ENCODE data around the gene CADM1.

The CADM1 gene

GRCh38 chr11:115215694-115216617 is 288.3 kb downstream of the CADM1 start:
- TF ChIP-seq ZNF274 (IDR thresholded peaks at IDR 0.05; ENCODE audit: low read depth, low read length) (no peak), YY1 (IDR thresholded peaks at IDR 0.05; ENCODE audit: insufficient read depth, insufficient read length) (no peak), SUZ12 (IDR thresholded peaks at IDR 0.05; ENCODE audit: extremely low read depth, insufficient read depth, insufficient read length) (no peak)
- Histone ChIP-seq H3K9me3 (ENCODE audit: insufficient read depth, low read length) (no peaks in the 10 kb centered on the region), H3K27me3 (ENCODE audit: insufficient read depth, insufficient read length) (no peaks in the 10 kb centered on the region), H3K4me3 (ENCODE audit: insufficient read length, low read depth) (no peak overlapping the region), H3K9ac (ENCODE audit: insufficient read length, low read depth) (no peak overlapping the region), H3K4me1 (ENCODE audit: insufficient read depth, insufficient read length) (no peaks in the 10 kb centered on the region), H3K36me3 (ENCODE audit: insufficient read depth, insufficient read length, low read length) (peaks cover 17% of the 10 kb centered on the region)
- no peak for DNase-seq (ENCODE audit: low read depth, low spot score)

- Histone ChIP-seq H3K4me1 (ENCODE audit: insufficient read depth, insufficient read length) (no peaks in the 10 kb centered on the region), H3K4me3 (ENCODE audit: insufficient read length, low read depth) (no peak overlapping the region), H3K27me3 (ENCODE audit: insufficient read depth, insufficient read length) (no peaks in the 10 kb centered on the region), H3K36me3 (ENCODE audit: insufficient read depth, insufficient read length, low read length) (peaks cover 17% of the 10 kb centered on the region), H3K9ac (ENCODE audit: insufficient read length, low read depth) (no peak overlapping the region), H3K9me3 (ENCODE audit: insufficient read depth, low read length) (no peaks in the 10 kb centered on the region)
- no peak for DNase-seq (ENCODE audit: low read depth, low spot score)
- TF ChIP-seq SUZ12 (IDR thresholded peaks at IDR 0.05; ENCODE audit: extremely low read depth, insufficient read depth, insufficient read length) (no peak), ZNF274 (IDR thresholded peaks at IDR 0.05; ENCODE audit: low read depth, low read length) (no peak), YY1 (IDR thresholded peaks at IDR 0.05; ENCODE audit: insufficient read depth, insufficient read length) (no peak)
These were observed 289.5 kb downstream of the CADM1 start for GRCh38 chr11:115214644-115215234.

GRCh38 chr11:115213007-115213406 is 291.2 kb downstream of the CADM1 start:
- Histone ChIP-seq H3K9ac (ENCODE audit: insufficient read length, low read depth) (no peak overlapping the region), H3K4me1 (ENCODE audit: insufficient read depth, insufficient read length) (no peaks in the 10 kb centered on the region), H3K9me3 (ENCODE audit: insufficient read depth, low read length) (no peaks in the 10 kb centered on the region), H3K27me3 (ENCODE audit: insufficient read depth, insufficient read length) (no peaks in the 10 kb centered on the region), H3K4me3 (ENCODE audit: insufficient read length, low read depth) (no peak overlapping the region), H3K36me3 (ENCODE audit: insufficient read depth, insufficient read length, low read length) (peaks cover 22% of the 10 kb centered on the region)
- TF ChIP-seq ZNF274 (IDR thresholded peaks at IDR 0.05; ENCODE audit: low read depth, low read length) (no peak), SUZ12 (IDR thresholded peaks at IDR 0.05; ENCODE audit: extremely low read depth, insufficient read depth, insufficient read length) (no peak), YY1 (IDR thresholded peaks at IDR 0.05; ENCODE audit: insufficient read depth, insufficient read length) (no peak)
- no peak for DNase-seq (ENCODE audit: low read depth, low spot score)

- peaks cover 6% of the 10 kb centered on the region for H3K36me3 ChIP-seq (ENCODE audit: insufficient read depth, insufficient read length, low read length)
- H3K9ac ChIP-seq (ENCODE audit: insufficient read length, low read depth) = no peak overlapping the region
- no peak for TF ChIP-seq SUZ12 (IDR thresholded peaks at IDR 0.05; ENCODE audit: extremely low read depth, insufficient read depth, insufficient read length)
- no peak for DNase-seq (ENCODE audit: low read depth, low spot score)
- no peak overlapping the region for H3K4me3 ChIP-seq (ENCODE audit: insufficient read length, low read depth)
- H3K9me3 ChIP-seq (ENCODE audit: insufficient read depth, low read length) = no peaks in the 10 kb centered on the region
- no peaks in the 10 kb centered on the region for H3K4me1 ChIP-seq (ENCODE audit: insufficient read depth, insufficient read length)
- H3K27me3 ChIP-seq (ENCODE audit: insufficient read depth, insufficient read length) = no peaks in the 10 kb centered on the region
These were observed 295.4 kb downstream of the CADM1 start for GRCh38 chr11:115208808-115209259.

GRCh38 chr11:115207916-115208315 is 296.3 kb downstream of the CADM1 start:
- no peak for TF ChIP-seq YY1 (IDR thresholded peaks at IDR 0.05; ENCODE audit: insufficient read depth, insufficient read length)
- TF ChIP-seq ZNF274 (IDR thresholded peaks at IDR 0.05; ENCODE audit: low read depth, low read length) = no peak
- no peak for TF ChIP-seq SUZ12 (IDR thresholded peaks at IDR 0.05; ENCODE audit: extremely low read depth, insufficient read depth, insufficient read length)
- Histone ChIP-seq H3K27me3 (ENCODE audit: insufficient read depth, insufficient read length) (no peaks in the 10 kb centered on the region), H3K9ac (ENCODE audit: insufficient read length, low read depth) (no peak overlapping the region), H3K4me3 (ENCODE audit: insufficient read length, low read depth) (no peak overlapping the region), H3K9me3 (ENCODE audit: insufficient read depth, low read length) (no peaks in the 10 kb centered on the region), H3K4me1 (ENCODE audit: insufficient read depth, insufficient read length) (no peaks in the 10 kb centered on the region), H3K36me3 (ENCODE audit: insufficient read depth, insufficient read length, low read length) (peaks cover 6% of the 10 kb centered on the region)
- no peak for DNase-seq (ENCODE audit: low read depth, low spot score)

- DNase-seq (ENCODE audit: low read depth, low spot score) = no peak
- Histone ChIP-seq H3K36me3 (ENCODE audit: insufficient read depth, insufficient read length, low read length) (peaks cover 6% of the 10 kb centered on the region), H3K9me3 (ENCODE audit: insufficient read depth, low read length) (no peaks in the 10 kb centered on the region), H3K4me3 (ENCODE audit: insufficient read length, low read depth) (no peak overlapping the region), H3K27me3 (ENCODE audit: insufficient read depth, insufficient read length) (no peaks in the 10 kb centered on the region), H3K4me1 (ENCODE audit: insufficient read depth, insufficient read length) (no peaks in the 10 kb centered on the region), H3K9ac (ENCODE audit: insufficient read length, low read depth) (no peak overlapping the region)
- TF ChIP-seq SUZ12 (IDR thresholded peaks at IDR 0.05; ENCODE audit: extremely low read depth, insufficient read depth, insufficient read length) = no peak
- no peak for TF ChIP-seq ZNF274 (IDR thresholded peaks at IDR 0.05; ENCODE audit: low read depth, low read length)
- no peak for TF ChIP-seq YY1 (IDR thresholded peaks at IDR 0.05; ENCODE audit: insufficient read depth, insufficient read length)
These were observed 297.0 kb downstream of the CADM1 start for GRCh38 chr11:115207166-115207591.

GRCh38 chr11:115206365-115207022 is 297.7 kb downstream of the CADM1 start:
- TF ChIP-seq ZNF274 (IDR thresholded peaks at IDR 0.05; ENCODE audit: low read depth, low read length) (no peak), YY1 (IDR thresholded peaks at IDR 0.05; ENCODE audit: insufficient read depth, insufficient read length) (no peak), SUZ12 (IDR thresholded peaks at IDR 0.05; ENCODE audit: extremely low read depth, insufficient read depth, insufficient read length) (no peak)
- Histone ChIP-seq H3K4me1 (ENCODE audit: insufficient read depth, insufficient read length) (no peaks in the 10 kb centered on the region), H3K9ac (ENCODE audit: insufficient read length, low read depth) (no peak overlapping the region), H3K9me3 (ENCODE audit: insufficient read depth, low read length) (no peaks in the 10 kb centered on the region), H3K36me3 (ENCODE audit: insufficient read depth, insufficient read length, low read length) (peaks cover 6% of the 10 kb centered on the region), H3K27me3 (ENCODE audit: insufficient read depth, insufficient read length) (no peaks in the 10 kb centered on the region), H3K4me3 (ENCODE audit: insufficient read length, low read depth) (no peak overlapping the region)
- DNase-seq (ENCODE audit: low read depth, low spot score) = no peak

All from NT2/D1 (cell line).